GM12865 (cell line): ENCODE data around the gene GRID1.

Experiments used
- DNase-seq: peaks from one replicate; pipeline ENCODE4 v3.0.0; 2010; ENCODE audit warnings: low read depth
- H3K4me3 ChIP-seq: 2 replicates; pipeline ENCODE4 v1.5.1; 2011; ENCODE audit warnings: mild to moderate bottlenecking, low read depth, low read length, control low read depth
- CTCF ChIP-seq: IDR thresholded peaks from 2 replicates; pipeline ENCODE4 v1.5.1; 2011; ENCODE audit warnings: low read length, control low read depth, low read depth, inconsistent platforms; ENCODE audit not compliant: insufficient read depth; ENCODE audit errors: missing control alignments

Gene GRID1

GRCh38 chr10:85667638-85668233 is 698.9 kb downstream of the GRID1 start:
- H3K4me3 ChIP-seq: no peak overlapping the region
- DNase-seq: no peak
- TF ChIP-seq CTCF: no peak

GRCh38 chr10:85666987-85667386 is 699.6 kb downstream of the GRID1 start:
- no peak for DNase-seq
- H3K4me3 ChIP-seq: no peak overlapping the region
- TF ChIP-seq CTCF: no peak

GRCh38 chr10:85666102-85666501 is 700.5 kb downstream of the GRID1 start:
- no peak overlapping the region for H3K4me3 ChIP-seq
- no peak for TF ChIP-seq CTCF
- DNase-seq: peak; percentile 7

- no peak overlapping the region for H3K4me3 ChIP-seq
- no peak for DNase-seq
- TF ChIP-seq CTCF: no peak
Observed at GRCh38 chr10:85665681-85666080, 700.9 kb downstream of the GRID1 start.

- no peak overlapping the region for H3K4me3 ChIP-seq
- no peak for TF ChIP-seq CTCF
- no peak for DNase-seq
Observed at GRCh38 chr10:85665078-85665477, 701.5 kb downstream of the GRID1 start.

GRCh38 chr10:85661123-85661522 is 705.5 kb downstream of the GRID1 start:
- H3K4me3 ChIP-seq: no peak overlapping the region
- DNase-seq: no peak
- TF ChIP-seq CTCF: no peak

- no peak overlapping the region for H3K4me3 ChIP-seq
- no peak for DNase-seq
- no peak for TF ChIP-seq CTCF
Observed at GRCh38 chr10:85659331-85659730, 707.3 kb downstream of the GRID1 start.
